Measurements from ENCODE around the gene TMEM9. TPM values are rescaled to one million over a fixed set of nuclear protein-coding genes. Genes with fewer than 3 reads are reported as not detected.

Gene TMEM9
- total and polyA plus RNA-seq, 2 donors (not counting 3 experiments of a cell fraction or from before 2014, with no cell fraction given): 39.3 to 96.1 TPM

GRCh38 chr1:201181726-201182125 is 27.5 kb upstream of the TMEM9 start:
- H2AFZ ChIP-seq (ENCODE audit: low read depth, low read length): no peak overlapping the region
- no peak overlapping the region for H3K4me3 ChIP-seq (replicated peaks in 1 of 3; ENCODE audit: insufficient read depth in 1 of 3, low read depth in 1 of 3, low read length in 3 of 3)
- H3K4me1 ChIP-seq (ENCODE audit: control insufficient read depth, extremely low read depth, insufficient read depth, low read length): no peaks in the 10 kb centered on the region
- DNase-seq (ENCODE audit: low read depth, low spot score) (no peak), FAIRE-seq (no peak)
- ChIA-PET POLR2A (no interaction called here), CTCF (interaction anchor here (0.9 to 1.3 kb wide), 2 partner anchors 11 to 18 kb away, joined by 3 read pairs; no protein-coding TSS in a partner anchor)
- H3K79me2 ChIP-seq (ENCODE audit: control insufficient read depth, insufficient read depth, low read length): no peaks in the 10 kb centered on the region
- H4K20me1 ChIP-seq (replicated peaks; ENCODE audit: control insufficient read depth, extremely low read depth, insufficient read depth, low read length): no peaks in the 10 kb centered on the region
- no peak for TF ChIP-seq POLR2A (IDR thresholded peaks at IDR 0.05; ENCODE audit: low read depth, low read length)
- TF ChIP-seq FOS (IDR thresholded peaks at IDR 0.05; ENCODE audit: borderline replicate concordance, insufficient read depth, low read length): no peak
- no peak for TF ChIP-seq EZH2 (IDR thresholded peaks at IDR 0.05; ENCODE audit: borderline replicate concordance, low read depth, low read length, severe bottlenecking)
- no peak for TF ChIP-seq CTCF (IDR thresholded peaks at IDR 0.05; ENCODE audit: extremely low read depth in 1 of 2, insufficient read depth in 1 of 2, low read depth in 1 of 2, low read length in 2 of 2)
- TF ChIP-seq POLR2AphosphoS5 (IDR thresholded peaks at IDR 0.05; ENCODE audit: insufficient read depth, low read depth, low read length): no peak
- TF ChIP-seq MAX (IDR thresholded peaks at IDR 0.05; ENCODE audit: insufficient read depth, insufficient read length): no peak
- no peak for TF ChIP-seq MYC (IDR thresholded peaks at IDR 0.05; ENCODE audit: low read depth, low read length)
- BruUV-seq (replicated peaks): no TSS peak
- peaks cover 3 to 16% of the 10 kb centered on the region in 2 experiments for H3K27me3 ChIP-seq (ENCODE audit: control insufficient read depth in 2 of 2, insufficient read depth in 2 of 2, low read length in 2 of 2)
- intact Hi-C loops (cut with micrococcal nuclease) (no loop called here), dilution Hi-C loops (cut with MboI; ENCODE audit: extremely low pct_ligation_motif_present, low sequenced_read_pairs) (no loop called here)
- no peak overlapping the region for H3K4me2 ChIP-seq (ENCODE audit: insufficient read depth, low read length)
- no peak overlapping the region for H3K9ac ChIP-seq (replicated peaks; ENCODE audit: extremely low read depth, insufficient read depth, low read length)
- no peaks in the 10 kb centered on the region for H3K36me3 ChIP-seq (ENCODE audit: control insufficient read depth in 2 of 2, extremely low read depth in 1 of 2, insufficient read depth in 2 of 2, low read length in 2 of 2)
- H3K9me3 ChIP-seq (replicated peaks; ENCODE audit: control insufficient read depth, insufficient read depth, low read length): no peaks in the 10 kb centered on the region
- H3K9me1 ChIP-seq (replicated peaks; ENCODE audit: control insufficient read depth, extremely low read depth, insufficient read depth, low read length): no peaks in the 10 kb centered on the region
- no peak overlapping the region for H3K27ac ChIP-seq (ENCODE audit: insufficient read depth, low read depth, low read length)
